ENCODE results near the gene AJM1. TPM values are rescaled to one million over a fixed set of nuclear protein-coding genes. Genes with fewer than 3 reads are reported as not detected.

Gene AJM1
- total and polyA plus RNA-seq, 2 donors (not counting 1 experiment from before 2014, with no cell fraction given) = 0.19 to 1.7 TPM

GRCh38 chr9:136806631-136807201, 35.6 kb upstream of the AJM1 start:
- Histone ChIP-seq H3K36me3 (ENCODE audit: control insufficient read depth, insufficient read depth, low read length) (peaks cover 2% of the 10 kb centered on the region), H3K27ac (ENCODE audit: insufficient read depth, low read length) (peak overlapping the region; percentile 71), H3K9me3 (ENCODE audit: control insufficient read depth, insufficient read depth, low read depth, low read length) (no peaks in the 10 kb centered on the region), H3K4me2 (ENCODE audit: extremely low read depth, insufficient read depth, low read length) (peak overlapping the region; percentile 86), H3K4me1 (ENCODE audit: control insufficient read depth, extremely low read depth, insufficient read depth, low read length) (peaks cover 9% of the 10 kb centered on the region), H3K79me2 (ENCODE audit: control insufficient read depth, insufficient read depth, low read length) (peaks cover 35% of the 10 kb centered on the region), H3K4me3 (replicated peaks in 1 of 4; ENCODE audit: control extremely low read depth in 1 of 4, insufficient read depth in 1 of 4, low read depth in 3 of 4, low read length in 4 of 4) (peak overlapping the region; percentile 61 to 86 (median 80)), H3K9ac (ENCODE audit: insufficient read depth, low read length) (peak overlapping the region; percentile 81), H4K20me1 (ENCODE audit: control insufficient read depth, extremely low read depth, insufficient read depth, low read length) (no peaks in the 10 kb centered on the region), H3K27me3 (ENCODE audit: control insufficient read depth, insufficient read depth, low read length) (peaks cover 3% of the 10 kb centered on the region), H2AFZ (ENCODE audit: low read length) (no peak overlapping the region)
- DNase-seq (ENCODE audit: low read depth in 2 of 2) = no peak
- TF ChIP-seq CTCF (conservative IDR thresholded peaks at IDR 0.05 in 1 of 2, IDR thresholded peaks at IDR 0.05 in 1 of 2; ENCODE audit: low read depth in 1 of 2, low read length in 2 of 2) = no peak
- TF ChIP-seq EZH2 (IDR thresholded peaks at IDR 0.05; ENCODE audit: low read length, missing control alignments) = no peak

GRCh38 chr9:136807281-136808074, 34.8 kb upstream of the AJM1 start, which contains the start of gene RABL6:
RABL6 (plus strand) TSS chr9:136807948; CDS start chr9:136808197, 249 bp downstream.
- H3K9me3 ChIP-seq (ENCODE audit: control insufficient read depth, insufficient read depth, low read depth, low read length) = no peaks in the 10 kb centered on the region
- peak within 1 kb of the TSS; percentile 78 to 86 (median 80) for H3K4me3 ChIP-seq (replicated peaks in 1 of 4; ENCODE audit: control extremely low read depth in 1 of 4, insufficient read depth in 1 of 4, low read depth in 3 of 4, low read length in 4 of 4)
- peak within 1 kb of the TSS; percentile 82 for H2AFZ ChIP-seq (ENCODE audit: low read length)
- peaks cover 2% of the 10 kb centered on the region for H3K36me3 ChIP-seq (ENCODE audit: control insufficient read depth, insufficient read depth, low read length)
- DNase-seq (ENCODE audit: low read depth in 2 of 2) = peak; percentile 61 to 67
- H3K4me1 ChIP-seq (ENCODE audit: control insufficient read depth, extremely low read depth, insufficient read depth, low read length) = peaks cover 9% of the 10 kb centered on the region
- H3K79me2 ChIP-seq (ENCODE audit: control insufficient read depth, insufficient read depth, low read length) = peaks cover 36% of the 10 kb centered on the region
- no peaks in the 10 kb centered on the region for H4K20me1 ChIP-seq (ENCODE audit: control insufficient read depth, extremely low read depth, insufficient read depth, low read length)
- H3K27me3 ChIP-seq (ENCODE audit: control insufficient read depth, insufficient read depth, low read length) = no peaks in the 10 kb centered on the region
- TF ChIP-seq EZH2 (IDR thresholded peaks at IDR 0.05; ENCODE audit: low read length, missing control alignments) = no peak
- TF ChIP-seq CTCF (conservative IDR thresholded peaks at IDR 0.05 in 1 of 2, IDR thresholded peaks at IDR 0.05 in 1 of 2; ENCODE audit: low read depth in 1 of 2, low read length in 2 of 2) = no peak
- H3K9ac ChIP-seq (ENCODE audit: insufficient read depth, low read length) = peak within 1 kb of the TSS; percentile 81
- H3K4me2 ChIP-seq (ENCODE audit: extremely low read depth, insufficient read depth, low read length) = peak within 1 kb of the TSS; percentile 98
- peak within 1 kb of the TSS; percentile 71 for H3K27ac ChIP-seq (ENCODE audit: insufficient read depth, low read length)

- peak overlapping the region; percentile 59 for H2AFZ ChIP-seq (ENCODE audit: low read length)
- no peak for DNase-seq (ENCODE audit: low read depth in 2 of 2)
These were observed 34.0 kb upstream of the AJM1 start for GRCh38 chr9:136808075-136808805.

More at GRCh38 chr9:136808075-136808805, 34.0 kb upstream of the AJM1 start:
- Histone ChIP-seq H3K36me3 (ENCODE audit: control insufficient read depth, insufficient read depth, low read length) (peaks cover 5% of the 10 kb centered on the region), H3K4me2 (ENCODE audit: extremely low read depth, insufficient read depth, low read length) (peak overlapping the region; percentile 98), H3K4me1 (ENCODE audit: control insufficient read depth, extremely low read depth, insufficient read depth, low read length) (peaks cover 9% of the 10 kb centered on the region), H4K20me1 (ENCODE audit: control insufficient read depth, extremely low read depth, insufficient read depth, low read length) (no peaks in the 10 kb centered on the region), H3K27ac (ENCODE audit: insufficient read depth, low read length) (peak overlapping the region; percentile 59), H3K79me2 (ENCODE audit: control insufficient read depth, insufficient read depth, low read length) (peaks cover 39% of the 10 kb centered on the region), H3K4me3 (replicated peaks in 1 of 4; ENCODE audit: control extremely low read depth in 1 of 4, insufficient read depth in 1 of 4, low read depth in 3 of 4, low read length in 4 of 4) (peak overlapping the region; percentile 73 to 86 (median 80)), H3K9me3 (ENCODE audit: control insufficient read depth, insufficient read depth, low read depth, low read length) (no peaks in the 10 kb centered on the region), H3K9ac (ENCODE audit: insufficient read depth, low read length) (peak overlapping the region; percentile 81), H3K27me3 (ENCODE audit: control insufficient read depth, insufficient read depth, low read length) (no peaks in the 10 kb centered on the region)
- TF ChIP-seq CTCF (conservative IDR thresholded peaks at IDR 0.05 in 1 of 2, IDR thresholded peaks at IDR 0.05 in 1 of 2; ENCODE audit: low read depth in 1 of 2, low read length in 2 of 2) = no peak
- TF ChIP-seq EZH2 (IDR thresholded peaks at IDR 0.05; ENCODE audit: low read length, missing control alignments) = no peak
